ENCODE data around the gene DLG5.

DLG5 gene

DNA sequence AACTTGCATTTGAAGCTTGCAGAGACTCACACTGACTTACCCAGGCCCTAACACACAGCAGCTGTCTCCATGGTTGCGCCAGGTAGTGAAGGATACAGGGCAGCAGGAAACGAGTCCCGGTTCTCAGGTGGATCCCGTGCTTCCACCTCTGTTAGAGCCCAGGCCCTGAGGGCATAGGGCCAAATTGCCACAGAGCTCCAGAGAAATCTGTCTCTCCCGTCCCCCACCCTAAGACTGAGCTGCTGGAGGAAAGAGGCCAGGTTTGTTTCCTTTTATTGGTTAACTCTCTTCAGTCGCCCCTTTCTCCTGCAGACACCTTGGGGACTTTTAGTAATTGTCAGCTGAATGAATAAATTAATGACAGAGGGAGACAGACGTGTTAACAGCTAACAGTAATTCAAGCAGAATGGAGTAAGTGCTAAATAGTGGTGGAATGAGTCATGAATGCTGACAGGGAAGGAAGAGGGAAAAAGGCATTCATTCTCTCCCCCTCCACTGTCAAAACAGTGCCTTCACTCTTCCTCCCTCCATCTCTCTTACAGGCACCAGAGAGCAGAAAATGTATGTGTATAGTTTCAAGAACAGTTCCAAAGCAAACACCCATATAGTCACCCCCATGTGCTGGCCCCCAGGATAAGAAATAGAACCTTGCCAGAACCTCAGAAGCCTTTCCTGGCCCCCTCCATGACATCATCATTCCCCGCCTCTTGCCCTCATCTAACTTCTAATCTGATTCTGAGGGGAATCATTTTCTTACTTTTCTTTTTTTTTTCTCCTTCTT lies 16.8 kb upstream of the DLG5 start:
- no peak for DNase-seq

- no peak for DNase-seq
Observed at GRCh38 chr10:77941790-77942189, 15.2 kb upstream of the DLG5 start.

- no peak for DNase-seq
Observed at GRCh38 chr10:77940627-77941026, 14.1 kb upstream of the DLG5 start.

DNA sequence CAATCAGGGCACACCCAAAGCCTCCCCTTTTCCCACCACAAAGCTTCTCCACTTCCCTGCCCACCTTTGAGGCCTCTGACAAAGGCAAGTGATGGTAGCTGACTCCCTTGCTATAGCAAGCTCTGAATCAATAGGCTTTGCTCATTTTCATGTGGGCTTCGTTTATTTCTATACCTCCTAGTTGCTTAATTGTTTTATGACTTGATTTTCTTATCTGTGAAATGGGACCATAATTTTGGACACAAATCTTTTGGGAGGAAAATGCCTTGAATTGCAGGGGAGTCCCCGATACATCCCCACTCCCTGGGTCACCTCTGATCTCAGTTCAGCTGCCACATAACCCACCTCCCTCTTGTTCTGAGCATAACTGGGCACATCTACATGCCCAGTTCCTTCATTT lies 13.7 kb upstream of the DLG5 start:
- no peak for DNase-seq

- no peak for DNase-seq
Observed at GRCh38 chr10:77939561-77940001, 13.0 kb upstream of the DLG5 start.

DNA sequence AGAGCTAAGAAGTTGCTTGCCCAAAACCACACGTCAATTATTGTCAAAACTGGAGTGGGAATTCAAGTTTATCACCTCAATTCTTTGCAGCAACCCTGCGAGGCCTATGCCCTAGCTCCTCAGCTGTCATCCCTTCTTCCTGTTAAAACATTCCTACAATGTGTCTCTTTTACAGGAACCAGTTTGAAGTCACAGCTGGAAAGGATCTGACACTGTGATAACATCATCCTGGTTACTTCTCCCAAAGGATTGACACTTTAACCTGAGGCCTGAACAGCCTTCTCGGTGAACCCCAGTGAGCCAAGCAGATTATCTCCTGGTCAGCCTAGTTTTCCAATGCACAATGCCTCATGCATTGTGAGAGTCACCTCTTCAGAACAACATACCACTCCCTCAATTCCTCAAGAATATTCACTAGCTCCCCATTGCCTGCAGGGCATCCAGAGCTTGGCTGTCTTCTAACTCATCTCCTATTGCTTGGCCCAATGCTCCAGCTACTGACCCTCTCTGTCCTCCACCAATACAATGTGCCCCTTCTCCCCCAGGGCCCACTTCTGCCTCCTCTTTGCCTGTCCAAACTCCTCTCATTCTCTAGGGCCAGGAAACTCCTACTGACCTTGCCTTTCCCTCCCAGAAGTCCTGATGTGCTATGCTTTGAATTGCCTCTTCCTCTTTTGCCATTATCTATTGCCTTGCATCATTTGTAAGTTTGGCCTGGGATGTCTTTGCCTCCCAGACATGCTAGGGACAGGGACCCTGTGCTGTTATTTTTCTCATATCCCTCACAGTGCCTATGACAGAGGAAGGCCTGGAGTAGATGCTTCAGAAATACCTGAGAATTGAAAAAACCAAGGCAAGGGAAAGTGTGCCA lies 10.4 kb upstream of the DLG5 start:
- no peak for DNase-seq

- no peak for DNase-seq
Observed at GRCh38 chr10:77932016-77932715, 5.6 kb upstream of the DLG5 start.

GRCh38 chr10:77927402-77928246 lies 1.1 kb upstream of the DLG5 start:
- no peak for DNase-seq

DNA sequence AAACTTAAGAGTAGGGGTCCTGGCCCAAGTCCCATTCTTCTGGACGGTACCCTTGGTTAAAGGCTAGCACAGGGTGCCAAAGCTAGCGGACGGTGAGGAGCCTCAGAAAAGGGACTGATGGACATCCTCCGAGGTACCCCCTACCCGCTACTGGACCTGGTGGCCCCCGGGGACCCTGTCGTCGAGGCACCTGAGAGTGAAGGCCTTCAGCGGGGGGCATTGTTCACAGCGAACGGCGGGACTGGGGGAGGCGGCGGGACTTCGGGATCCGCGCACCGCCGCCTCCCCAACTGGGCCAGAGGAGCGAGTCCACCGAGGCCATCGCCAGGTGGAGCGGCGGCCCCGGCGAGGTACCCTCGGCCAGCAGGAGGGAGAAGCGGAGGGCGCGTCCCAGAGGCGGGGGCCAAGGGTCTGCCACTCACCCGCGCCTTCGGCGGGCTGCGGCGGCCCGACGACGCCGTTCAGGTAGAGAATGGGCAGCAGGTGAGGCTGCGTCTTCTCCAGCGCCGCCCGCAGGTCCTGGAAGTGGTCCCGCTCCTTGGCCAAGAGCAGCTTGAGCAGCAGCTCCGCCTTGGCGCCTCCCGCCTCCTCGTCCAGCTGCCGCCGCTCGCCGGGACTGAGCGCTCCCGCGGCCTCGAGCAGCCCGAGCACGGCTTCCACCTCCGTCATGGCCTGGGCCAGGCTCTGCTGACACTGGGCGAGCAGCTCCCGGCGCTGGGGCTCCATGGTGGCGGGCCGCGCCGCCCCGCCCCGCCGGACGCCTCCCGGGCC lies 575 bp downstream of the DLG5 start:
- DNase-seq: no peak

DNA sequence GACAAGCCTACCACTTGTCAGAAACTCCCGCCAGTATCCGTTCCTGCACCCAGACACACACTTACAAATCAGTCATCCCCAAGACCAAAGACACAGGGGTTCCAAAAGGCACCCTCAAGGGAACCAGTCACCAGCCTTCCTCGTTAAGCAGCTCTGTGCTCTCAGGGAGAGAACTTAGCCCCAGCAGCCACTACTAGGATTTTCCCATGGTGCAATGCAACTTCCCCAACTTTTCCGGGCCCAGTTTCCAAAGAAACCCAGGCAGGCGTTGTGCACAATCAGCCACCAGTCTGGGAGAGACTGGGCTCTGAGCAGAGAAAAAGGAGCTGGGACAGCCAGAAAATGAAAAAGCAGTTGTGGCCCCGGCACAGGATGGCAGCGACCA lies 1.2 kb downstream of the DLG5 start:
- DNase-seq: peak; percentile 26

DNA sequence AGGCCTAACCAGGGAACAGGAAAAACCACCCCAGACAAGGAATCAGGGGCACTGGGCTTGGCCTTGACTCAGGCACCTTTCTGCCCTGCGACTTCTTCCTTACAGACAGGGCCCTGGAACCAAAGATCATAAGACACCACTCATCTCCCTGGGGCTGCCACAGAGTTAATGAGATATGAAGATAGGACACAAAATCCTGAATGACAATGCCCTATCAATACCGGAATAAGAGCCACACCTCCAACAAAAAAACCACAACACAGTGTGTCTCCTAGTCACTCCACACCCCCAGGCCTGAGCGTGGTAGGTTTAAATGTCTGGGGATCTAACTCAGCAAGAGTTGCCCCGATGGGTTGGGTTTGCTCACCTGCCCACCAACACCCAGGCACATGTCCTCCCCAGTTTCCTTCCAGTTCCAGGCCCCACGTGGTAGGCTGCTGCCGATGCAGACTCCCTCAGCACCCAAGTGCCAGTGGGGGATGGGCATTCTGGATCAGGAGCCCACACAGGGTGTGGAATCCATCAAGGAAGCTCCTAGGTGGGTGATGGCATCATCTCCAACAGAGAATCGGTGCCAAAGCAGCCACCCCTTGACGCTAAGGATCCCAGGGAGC lies 3.9 kb downstream of the DLG5 start:
- DNase-seq: no peak

- DNase-seq: no peak
Observed at GRCh38 chr10:77922055-77922454, 4.5 kb downstream of the DLG5 start.

GRCh38 chr10:77921395-77921794 lies 5.2 kb downstream of the DLG5 start:
- no peak for DNase-seq

- DNase-seq: no peak
Observed at GRCh38 chr10:77920495-77920894, 6.1 kb downstream of the DLG5 start.

DNA sequence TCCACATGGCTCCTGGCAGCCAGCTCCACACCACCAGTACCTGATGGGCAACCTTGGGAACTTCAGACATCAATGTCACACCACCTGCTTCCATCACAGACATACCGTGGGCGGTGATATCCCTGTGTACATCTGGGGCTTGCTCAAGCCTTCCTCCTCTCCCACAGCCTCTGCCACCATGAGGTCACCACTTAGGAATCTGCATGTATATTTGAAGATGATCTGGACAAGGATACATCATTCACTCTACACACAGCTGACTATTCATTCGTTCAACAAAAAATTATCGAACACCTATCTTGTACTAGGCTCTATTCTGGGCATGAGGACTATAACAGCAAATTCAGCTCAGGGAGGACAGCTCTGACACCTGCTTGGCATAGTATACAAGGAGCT lies 6.8 kb downstream of the DLG5 start:
- DNase-seq: no peak

DNA sequence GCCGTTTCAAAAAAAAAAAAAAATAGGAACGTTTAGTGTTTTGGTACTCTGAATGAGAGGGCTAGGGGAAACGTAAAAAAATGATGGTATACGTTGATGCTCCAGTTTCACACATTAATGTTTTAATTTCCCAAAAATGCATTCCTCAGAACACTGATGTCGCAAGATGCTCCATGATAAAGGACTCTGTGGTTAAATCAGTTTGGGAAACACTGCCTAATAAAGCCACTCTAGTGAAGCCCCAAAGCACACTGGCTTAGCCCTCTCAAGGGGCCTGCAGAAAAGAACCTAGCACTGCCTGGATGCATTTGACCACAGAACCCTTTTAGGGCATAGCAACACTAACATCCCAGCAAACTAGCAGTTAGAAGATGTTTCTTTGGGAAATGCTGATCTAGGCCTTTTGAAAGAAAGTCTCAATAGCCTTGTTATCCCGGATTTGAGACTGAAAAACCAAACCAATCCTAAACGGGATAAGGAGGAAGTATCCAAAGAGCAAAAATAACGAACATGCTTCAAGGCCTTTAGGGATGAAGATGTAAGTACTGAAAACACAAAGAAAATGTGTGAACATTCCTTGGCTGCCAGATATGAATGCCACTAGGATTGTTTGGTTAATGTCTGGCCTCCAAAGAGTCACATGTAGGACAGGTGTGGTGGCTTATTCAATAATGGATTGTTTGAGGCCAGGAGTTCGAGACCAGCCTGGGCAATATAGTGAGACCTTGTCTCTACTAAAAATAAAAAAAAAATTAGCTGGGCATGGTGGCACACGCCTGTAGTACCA lies 11.0 kb downstream of the DLG5 start:
- no peak for DNase-seq

DNA sequence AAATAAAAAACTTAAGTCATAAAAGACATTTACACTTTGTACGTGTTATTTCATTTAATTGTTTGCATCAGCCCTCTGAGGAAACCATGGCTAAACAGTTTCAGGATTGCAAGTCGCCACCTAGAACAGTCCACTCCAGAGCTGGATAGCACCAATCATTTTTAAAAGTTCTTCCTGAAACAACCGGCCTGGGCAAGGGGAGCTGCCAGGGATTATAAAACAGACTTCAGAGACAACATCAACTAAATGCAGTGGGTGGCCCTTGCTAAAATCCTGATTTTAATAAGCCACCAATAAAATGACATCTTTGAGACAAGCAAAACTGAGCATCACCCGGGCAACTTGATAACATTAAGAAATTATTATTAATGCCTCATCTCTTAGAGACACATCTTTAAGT lies 13.5 kb downstream of the DLG5 start:
- no peak for DNase-seq

DNA sequence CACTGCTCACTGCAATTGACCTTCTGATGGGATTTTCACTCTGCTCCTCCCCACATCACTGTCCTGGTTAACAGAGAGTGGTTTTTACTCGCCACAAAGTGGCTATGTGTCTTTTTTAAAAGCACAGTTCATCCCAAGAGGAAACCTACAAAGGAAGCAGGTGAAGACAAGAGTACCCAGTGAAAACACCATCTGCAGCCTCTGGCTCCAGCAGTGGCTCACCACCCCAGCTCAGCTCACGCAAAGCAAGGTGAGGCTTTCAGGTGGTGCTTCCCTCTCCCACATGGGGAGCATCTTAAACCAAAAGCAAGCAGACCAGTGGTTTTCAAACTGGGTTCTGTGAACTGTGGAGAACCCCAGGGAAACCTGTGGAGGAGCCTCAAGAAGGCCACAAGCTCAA lies 14.0 kb downstream of the DLG5 start:
- no peak for DNase-seq

- DNase-seq: no peak
Observed at GRCh38 chr10:77911535-77912123, 14.9 kb downstream of the DLG5 start.

DNA sequence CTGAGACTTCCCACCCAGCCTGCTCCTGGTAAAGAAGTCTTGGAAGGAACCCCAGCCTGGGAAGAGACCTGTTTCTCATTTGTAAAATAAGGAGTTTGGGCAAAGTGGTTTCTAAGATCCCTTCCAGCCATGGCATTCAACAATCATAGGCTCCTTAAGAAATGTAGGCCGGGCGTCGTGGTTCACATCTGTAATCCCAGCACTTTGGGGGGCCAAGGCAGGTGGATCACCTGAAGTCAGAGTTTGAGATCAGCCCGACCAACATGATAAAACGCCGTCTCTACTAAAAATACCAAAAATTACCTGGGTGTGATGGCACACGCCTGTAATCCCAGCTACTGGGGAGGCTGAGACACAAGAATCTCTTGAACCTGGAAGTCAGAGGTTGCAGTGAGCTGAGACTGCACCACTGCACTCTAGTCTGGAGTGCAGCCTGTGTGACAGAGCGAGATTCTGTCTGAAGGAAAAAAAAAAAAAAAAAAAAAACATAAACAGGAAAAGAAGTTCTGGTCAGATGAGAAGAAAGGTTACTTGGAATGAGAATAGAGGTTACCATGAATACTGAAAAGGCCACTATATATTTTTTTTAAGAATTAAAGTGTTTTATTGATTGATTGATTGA lies 15.9 kb downstream of the DLG5 start:
- DNase-seq: no peak
